ENCODE data around the gene KLHDC8A.
"Not testable (repeated sequence)": the region's sequence is repeated elsewhere in the genome, so short reads cannot be mapped to it uniquely, and the experiment has no call there.

Gene KLHDC8A

DNA sequence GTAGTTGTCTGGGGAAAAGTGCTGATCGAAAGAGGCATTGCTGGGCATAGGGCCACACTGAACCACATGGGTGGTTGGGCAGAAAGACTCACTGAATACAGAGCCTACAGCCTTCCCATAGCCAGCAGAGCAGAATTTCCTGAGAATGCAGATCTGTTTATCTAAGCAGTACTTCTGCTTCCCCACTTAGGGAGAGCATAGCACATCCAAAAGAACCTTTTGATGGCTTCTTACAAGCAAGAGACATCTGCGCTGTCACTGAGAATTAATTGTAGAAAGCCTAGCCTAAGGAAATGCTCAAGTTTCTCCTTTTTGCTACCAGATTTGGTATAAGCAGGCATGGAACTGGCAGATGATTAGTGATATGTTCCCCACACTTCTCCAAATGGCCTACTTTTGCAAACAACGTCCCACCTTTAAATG lies 13.0 kb upstream of the KLHDC8A start:
- Histone ChIP-seq H3K4me1 (ENCODE audit: control insufficient read depth in 1 of 2, insufficient read depth in 2 of 2, low read length in 2 of 2) (peaks cover 6 to 9% of the 10 kb centered on the region in 2 donors), H3K27ac (ENCODE audit: low read length) (no peak overlapping the region), H3K4me3 (ENCODE audit: low read depth in 1 of 2, low read length in 2 of 2) (no peak overlapping the region), H3K9me3 (ENCODE audit: control insufficient read depth in 1 of 2, low read length in 2 of 2) (no peaks in the 10 kb centered on the region), H3K27me3 (ENCODE audit: low read depth, low read length) (peaks cover 3% of the 10 kb centered on the region), H3K36me3 (ENCODE audit: control insufficient read depth in 1 of 2, insufficient read depth in 2 of 2, low read length in 2 of 2) (no peaks in the 10 kb centered on the region)

DNA sequence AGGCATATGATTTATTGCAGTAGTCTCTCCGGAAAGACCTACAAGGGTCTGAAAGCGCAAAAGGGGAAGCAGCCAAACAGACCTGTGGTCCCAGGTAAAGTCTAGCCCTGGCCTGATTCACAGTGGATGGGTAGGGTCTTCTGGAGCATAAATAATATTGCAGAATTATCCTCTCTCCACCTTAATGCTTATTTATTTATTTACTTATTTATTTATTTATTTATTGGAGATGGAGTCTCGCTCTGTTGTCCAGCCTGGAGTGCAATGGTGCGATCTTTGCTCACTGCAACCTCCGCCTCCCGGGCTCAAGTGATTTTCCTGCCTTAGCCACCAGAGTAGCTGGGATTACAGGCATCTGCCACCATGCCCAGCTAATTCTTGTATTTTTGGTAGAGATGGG lies 11.8 kb upstream of the KLHDC8A start:
- Histone ChIP-seq H3K27me3 (ENCODE audit: low read depth, low read length) (peaks cover 3% of the 10 kb centered on the region), H3K9me3 (ENCODE audit: control insufficient read depth in 1 of 2, low read length in 2 of 2) (no peaks in the 10 kb centered on the region), H3K4me3 (ENCODE audit: low read depth in 1 of 2, low read length in 2 of 2) (no peak overlapping the region), H3K36me3 (ENCODE audit: control insufficient read depth in 1 of 2, insufficient read depth in 2 of 2, low read length in 2 of 2) (no peaks in the 10 kb centered on the region), H3K4me1 (ENCODE audit: control insufficient read depth in 1 of 2, insufficient read depth in 2 of 2, low read length in 2 of 2) (peaks cover 3 to 9% of the 10 kb centered on the region in 2 donors), H3K27ac (ENCODE audit: low read length) (no peak overlapping the region)

DNA sequence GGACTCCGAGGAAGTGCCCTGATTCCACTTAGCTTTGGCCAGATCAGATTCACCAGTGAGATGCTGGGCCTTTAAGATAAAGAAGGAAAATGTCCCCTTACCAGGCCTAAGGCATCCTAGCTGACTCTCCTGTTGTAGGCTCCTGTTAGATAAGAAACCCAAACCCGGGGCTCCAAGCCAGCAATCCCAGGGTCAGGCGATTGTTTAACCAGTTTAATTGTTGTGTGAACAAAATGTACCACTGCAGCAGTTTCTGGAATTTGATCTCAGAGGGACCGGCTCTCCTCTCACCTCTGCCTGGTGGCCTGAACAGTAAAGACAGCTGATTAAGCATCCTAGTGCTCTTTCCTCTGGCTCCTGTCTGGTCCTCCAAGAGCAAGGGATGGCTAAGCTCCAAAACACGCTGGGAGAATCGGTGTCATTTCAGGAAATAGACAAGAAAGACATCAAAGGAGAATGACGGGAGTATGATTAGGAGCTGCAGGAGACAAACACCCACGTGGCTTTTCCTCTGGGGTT lies 9.3 kb upstream of the KLHDC8A start:
- Histone ChIP-seq H3K27me3 (ENCODE audit: low read depth, low read length) (no peaks in the 10 kb centered on the region), H3K27ac (ENCODE audit: low read length) (no peak overlapping the region), H3K9me3 (ENCODE audit: control insufficient read depth in 1 of 2, low read length in 2 of 2) (no peaks in the 10 kb centered on the region), H3K4me3 (ENCODE audit: low read depth in 1 of 2, low read length in 2 of 2) (no peak overlapping the region), H3K4me1 (ENCODE audit: control insufficient read depth in 1 of 2, insufficient read depth in 2 of 2, low read length in 2 of 2) (peaks cover 0 to 9% of the 10 kb centered on the region in 2 donors), H3K36me3 (ENCODE audit: control insufficient read depth in 1 of 2, insufficient read depth in 2 of 2, low read length in 2 of 2) (no peaks in the 10 kb centered on the region)

DNA sequence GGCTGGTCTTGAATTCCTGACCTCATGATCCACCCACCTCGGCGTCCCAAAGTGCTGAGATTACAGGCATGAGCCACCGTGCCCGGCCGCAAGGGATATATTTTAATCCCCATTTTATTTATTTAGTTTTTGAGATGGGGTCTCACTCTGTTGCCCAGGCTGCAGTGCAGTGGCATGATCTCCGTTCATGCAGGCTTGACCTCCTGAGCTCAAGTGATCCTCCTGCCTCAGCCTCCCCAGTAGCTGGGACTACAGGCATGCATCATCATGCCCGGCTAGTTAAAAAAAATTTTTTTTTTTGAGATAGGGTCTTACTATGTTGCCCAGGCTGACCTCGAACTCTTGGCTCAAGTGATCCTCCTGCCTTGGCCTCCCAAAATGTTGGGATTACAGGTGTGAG lies 8.4 kb upstream of the KLHDC8A start:
- not testable (repeated sequence) for H3K27me3 ChIP-seq (ENCODE audit: low read depth, low read length); H3K36me3 ChIP-seq (ENCODE audit: control insufficient read depth in 1 of 2, insufficient read depth in 2 of 2, low read length in 2 of 2); H3K4me1 ChIP-seq (ENCODE audit: control insufficient read depth in 1 of 2, insufficient read depth in 2 of 2, low read length in 2 of 2); H3K4me3 ChIP-seq (ENCODE audit: low read depth in 1 of 2, low read length in 2 of 2); H3K27ac ChIP-seq (ENCODE audit: low read length); H3K9me3 ChIP-seq (ENCODE audit: control insufficient read depth in 1 of 2, low read length in 2 of 2)

DNA sequence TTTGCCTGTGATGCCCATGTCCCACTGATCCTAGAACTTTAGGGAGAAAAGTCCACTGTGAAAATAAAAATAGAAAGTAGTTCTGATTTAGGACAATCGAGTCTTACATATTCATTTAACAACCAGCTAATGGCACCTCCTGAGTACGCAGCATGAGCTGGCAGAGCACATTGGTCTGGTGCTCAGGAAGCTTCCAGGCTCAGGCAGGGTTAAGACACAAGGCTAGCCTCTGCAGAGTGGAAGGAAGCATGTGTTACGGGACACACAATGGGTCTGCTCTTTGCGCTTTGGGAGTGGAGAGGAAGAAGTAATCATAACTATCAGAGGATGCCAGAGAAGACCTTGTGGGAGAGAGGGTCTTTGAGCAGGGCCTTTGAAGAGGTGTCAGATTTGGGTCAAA lies 4.2 kb upstream of the KLHDC8A start:
- Histone ChIP-seq H3K4me1 (ENCODE audit: control insufficient read depth in 1 of 2, insufficient read depth in 2 of 2, low read length in 2 of 2) (peaks cover 2 to 12% of the 10 kb centered on the region in 2 donors), H3K9me3 (ENCODE audit: control insufficient read depth in 1 of 2, low read length in 2 of 2) (no peaks in the 10 kb centered on the region), H3K27me3 (ENCODE audit: low read depth, low read length) (no peaks in the 10 kb centered on the region), H3K36me3 (ENCODE audit: control insufficient read depth in 1 of 2, insufficient read depth in 2 of 2, low read length in 2 of 2) (no peaks in the 10 kb centered on the region), H3K4me3 (ENCODE audit: low read depth in 1 of 2, low read length in 2 of 2) (no peak overlapping the region), H3K27ac (ENCODE audit: low read length) (no peak overlapping the region)

DNA sequence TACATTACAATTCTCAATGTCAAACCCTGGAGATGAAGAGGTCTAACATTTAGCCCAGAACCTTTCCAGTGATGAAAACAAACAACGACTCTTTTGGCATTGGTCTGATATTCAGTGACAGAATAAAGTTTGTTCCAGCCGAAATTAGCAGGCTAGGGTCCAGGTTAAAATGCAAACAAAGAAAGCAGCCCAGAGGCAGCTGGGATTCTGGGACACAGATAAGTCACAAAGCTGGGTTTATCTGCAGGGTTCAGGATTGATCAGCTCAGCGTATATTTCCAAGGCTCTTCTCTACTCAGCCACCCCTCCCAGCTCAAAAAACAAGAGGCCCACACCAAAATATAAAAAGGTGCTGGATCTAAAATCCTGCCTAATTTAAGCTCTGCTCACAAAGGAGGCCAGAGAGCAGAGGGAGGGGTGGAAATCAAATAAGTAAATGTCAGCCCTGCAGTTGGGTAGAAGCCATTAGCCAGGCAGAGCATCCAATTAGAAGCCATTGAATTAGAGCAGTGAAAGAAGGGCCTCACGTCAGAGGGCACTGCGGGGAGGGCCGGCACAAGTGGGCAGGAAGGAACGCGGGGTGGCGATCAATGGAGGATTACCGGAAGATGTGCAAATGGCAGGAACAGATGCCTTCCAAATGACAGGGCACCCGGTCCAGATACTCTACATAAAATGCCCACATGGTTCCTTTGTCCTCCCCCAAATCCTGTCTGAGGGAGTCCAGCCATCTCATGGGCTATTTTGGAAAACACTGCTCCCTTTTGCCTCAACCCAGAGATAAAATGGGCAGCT lies 3.2 kb upstream of the KLHDC8A start:
- Histone ChIP-seq H3K4me3 (ENCODE audit: low read depth in 1 of 2, low read length in 2 of 2) (no peak overlapping the region), H3K27me3 (ENCODE audit: low read depth, low read length) (no peaks in the 10 kb centered on the region), H3K9me3 (ENCODE audit: control insufficient read depth in 1 of 2, low read length in 2 of 2) (no peaks in the 10 kb centered on the region), H3K27ac (ENCODE audit: low read length) (no peak overlapping the region), H3K36me3 (ENCODE audit: control insufficient read depth in 1 of 2, insufficient read depth in 2 of 2, low read length in 2 of 2) (no peaks in the 10 kb centered on the region), H3K4me1 (ENCODE audit: control insufficient read depth in 1 of 2, insufficient read depth in 2 of 2, low read length in 2 of 2) (peaks cover 0 to 12% of the 10 kb centered on the region in 2 donors)

DNA sequence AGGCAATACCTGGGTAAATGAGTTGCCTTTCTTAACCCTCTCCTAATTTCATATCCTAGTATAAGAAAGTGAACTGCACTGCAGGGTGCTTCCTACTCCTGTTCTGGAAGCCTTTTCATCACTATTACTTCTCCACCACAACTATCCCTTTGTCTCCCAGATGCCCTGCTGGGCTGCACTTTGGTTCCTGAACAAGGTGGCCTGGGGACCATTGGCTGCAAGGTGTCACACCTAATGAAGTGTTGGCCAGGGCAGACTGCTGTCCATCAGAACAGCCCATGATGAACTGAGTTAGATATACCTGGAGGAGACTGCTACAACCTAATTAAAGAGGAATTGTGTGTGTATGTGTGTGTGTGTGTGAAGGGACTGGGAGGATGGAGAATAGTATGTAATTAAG lies 1.9 kb upstream of the KLHDC8A start:
- H3K9me3 ChIP-seq (ENCODE audit: control insufficient read depth in 1 of 2, low read length in 2 of 2), result no peaks in the 10 kb centered on the region
- no peak overlapping the region for H3K4me3 ChIP-seq (ENCODE audit: low read depth in 1 of 2, low read length in 2 of 2)
- H3K36me3 ChIP-seq (ENCODE audit: control insufficient read depth in 1 of 2, insufficient read depth in 2 of 2, low read length in 2 of 2), result no peaks in the 10 kb centered on the region
- no peak overlapping the region for H3K27ac ChIP-seq (ENCODE audit: low read length)
- no peaks in the 10 kb centered on the region for H3K27me3 ChIP-seq (ENCODE audit: low read depth, low read length)
- H3K4me1 ChIP-seq (ENCODE audit: control insufficient read depth in 1 of 2, insufficient read depth in 2 of 2, low read length in 2 of 2), result peaks cover 0 to 12% of the 10 kb centered on the region in 2 donors

DNA sequence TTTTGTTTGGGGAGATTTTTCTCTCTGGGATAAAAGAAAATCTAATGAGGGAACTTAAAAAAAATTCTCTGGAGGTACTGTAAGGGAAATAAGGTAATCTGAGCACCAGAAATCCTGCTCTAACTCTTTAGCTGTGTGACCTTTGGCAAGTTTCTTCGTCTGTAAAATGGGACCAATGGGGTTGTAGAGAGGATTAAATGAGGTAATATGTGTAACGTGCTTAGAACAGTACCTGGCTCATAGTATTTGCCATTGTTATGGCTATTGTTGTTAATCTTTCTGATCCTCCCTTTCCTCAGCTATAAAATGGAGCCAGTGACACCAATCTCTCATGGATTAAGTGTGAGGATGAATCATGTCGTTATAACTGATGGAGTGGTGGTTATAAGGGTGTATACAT lies 845 bp upstream of the KLHDC8A start:
- Histone ChIP-seq H3K4me3 (ENCODE audit: low read depth in 1 of 2, low read length in 2 of 2) (no peak overlapping the region), H3K9me3 (ENCODE audit: control insufficient read depth in 1 of 2, low read length in 2 of 2) (no peaks in the 10 kb centered on the region), H3K27ac (ENCODE audit: low read length) (no peak overlapping the region), H3K36me3 (ENCODE audit: control insufficient read depth in 1 of 2, insufficient read depth in 2 of 2, low read length in 2 of 2) (no peaks in the 10 kb centered on the region), H3K27me3 (ENCODE audit: low read depth, low read length) (no peaks in the 10 kb centered on the region), H3K4me1 (ENCODE audit: control insufficient read depth in 1 of 2, insufficient read depth in 2 of 2, low read length in 2 of 2) (peaks cover 0 to 12% of the 10 kb centered on the region in 2 donors)

DNA sequence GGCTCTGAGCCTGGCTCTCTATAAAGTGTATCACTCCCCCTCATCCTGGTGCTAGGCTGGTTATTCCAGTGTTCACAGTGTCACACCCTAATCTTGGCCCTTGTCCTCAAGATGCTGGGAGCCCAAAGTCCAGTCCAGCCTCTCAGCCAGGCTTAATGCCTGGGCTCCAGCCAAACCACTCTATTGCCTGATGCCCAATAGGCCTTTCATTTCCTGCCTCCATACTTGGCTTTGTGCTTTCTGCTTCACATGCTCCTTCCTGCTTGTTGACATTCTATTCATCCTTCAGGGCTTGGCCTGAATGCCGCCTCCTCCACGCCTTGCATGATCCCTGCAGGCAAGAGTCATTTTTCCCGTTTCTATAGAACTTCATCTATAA lies 1.7 kb downstream of the KLHDC8A start:
- Histone ChIP-seq H3K9me3 (ENCODE audit: control insufficient read depth in 1 of 2, low read length in 2 of 2) (no peaks in the 10 kb centered on the region), H3K27me3 (ENCODE audit: low read depth, low read length) (no peaks in the 10 kb centered on the region), H3K4me3 (ENCODE audit: low read depth in 1 of 2, low read length in 2 of 2) (no peak overlapping the region), H3K27ac (ENCODE audit: low read length) (peak overlapping the region; percentile 47), H3K36me3 (ENCODE audit: control insufficient read depth in 1 of 2, insufficient read depth in 2 of 2, low read length in 2 of 2) (no peaks in the 10 kb centered on the region), H3K4me1 (ENCODE audit: control insufficient read depth in 1 of 2, insufficient read depth in 2 of 2, low read length in 2 of 2) (peaks cover 0 to 12% of the 10 kb centered on the region in 2 donors)

DNA sequence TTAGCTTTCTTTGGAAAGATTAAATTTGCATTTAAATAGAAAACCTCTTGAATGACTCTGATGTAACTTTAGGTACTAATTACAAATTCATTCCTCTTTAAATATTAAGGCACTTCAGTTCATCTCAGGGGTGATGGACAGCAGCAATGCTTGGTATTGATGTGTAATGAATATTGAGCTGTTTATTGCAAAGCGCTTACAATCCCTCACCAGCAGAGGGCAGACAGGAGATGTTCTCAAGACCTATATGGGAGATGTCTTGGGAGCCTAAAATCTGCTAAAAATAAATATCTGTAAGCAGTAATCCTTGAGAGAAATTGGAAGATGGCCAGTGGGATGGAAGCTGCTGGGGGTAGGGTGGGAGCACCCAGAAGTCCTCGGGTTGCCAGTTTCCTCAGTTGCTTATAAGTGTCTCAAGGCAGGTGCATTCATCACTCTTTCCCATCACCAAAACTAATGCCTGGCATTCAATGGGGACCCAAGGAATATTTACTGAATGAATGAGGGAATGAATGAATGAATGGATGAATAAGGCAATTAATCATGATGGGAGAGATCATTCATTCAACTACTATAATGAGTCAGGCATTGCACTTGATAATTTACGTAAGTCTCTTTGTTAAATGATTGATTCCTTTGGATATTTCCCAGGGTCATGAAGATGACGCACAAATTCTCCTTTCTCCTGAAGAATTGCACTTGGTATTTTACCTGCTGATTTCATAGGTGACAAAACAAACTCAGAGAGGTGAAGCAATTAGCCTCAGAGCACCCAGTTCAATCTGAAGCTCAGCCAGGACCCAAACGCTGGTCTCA lies 2.3 kb downstream of the KLHDC8A start:
- Histone ChIP-seq H3K36me3 (ENCODE audit: control insufficient read depth in 1 of 2, insufficient read depth in 2 of 2, low read length in 2 of 2) (no peaks in the 10 kb centered on the region), H3K4me3 (ENCODE audit: low read depth in 1 of 2, low read length in 2 of 2) (no peak overlapping the region), H3K27ac (ENCODE audit: low read length) (peak overlapping the region; percentile 33), H3K4me1 (ENCODE audit: control insufficient read depth in 1 of 2, insufficient read depth in 2 of 2, low read length in 2 of 2) (peaks cover 0 to 7% of the 10 kb centered on the region in 2 donors), H3K9me3 (ENCODE audit: control insufficient read depth in 1 of 2, low read length in 2 of 2) (no peaks in the 10 kb centered on the region), H3K27me3 (ENCODE audit: low read depth, low read length) (no peaks in the 10 kb centered on the region)

DNA sequence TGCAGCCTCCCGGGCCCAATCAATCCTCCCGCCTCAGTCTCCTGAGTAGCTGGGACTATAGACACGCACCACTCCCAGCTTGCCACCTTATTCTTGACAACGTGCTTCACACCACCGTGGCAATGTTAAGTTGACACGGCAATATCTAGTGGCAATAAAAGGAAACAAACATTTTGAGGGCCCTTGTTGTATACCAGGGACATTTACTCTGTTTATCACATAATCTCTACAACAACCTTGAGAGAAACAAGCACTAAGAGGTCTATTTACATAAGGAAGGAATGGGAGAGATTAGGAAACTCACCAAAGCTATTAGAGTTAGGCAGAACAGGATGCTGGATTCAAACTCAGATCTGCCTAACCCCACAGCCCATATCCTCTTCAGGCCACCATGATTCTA lies 3.1 kb downstream of the KLHDC8A start:
- Histone ChIP-seq H3K4me3 (ENCODE audit: low read depth in 1 of 2, low read length in 2 of 2) (no peak overlapping the region), H3K9me3 (ENCODE audit: control insufficient read depth in 1 of 2, low read length in 2 of 2) (no peaks in the 10 kb centered on the region), H3K36me3 (ENCODE audit: control insufficient read depth in 1 of 2, insufficient read depth in 2 of 2, low read length in 2 of 2) (no peaks in the 10 kb centered on the region), H3K4me1 (ENCODE audit: control insufficient read depth in 1 of 2, insufficient read depth in 2 of 2, low read length in 2 of 2) (peaks cover 0 to 7% of the 10 kb centered on the region in 2 donors), H3K27me3 (ENCODE audit: low read depth, low read length) (no peaks in the 10 kb centered on the region), H3K27ac (ENCODE audit: low read length) (no peak overlapping the region)
